Measurements from ENCODE around the gene ELFN1.

Gene ELFN1

GRCh38 chr7:1692515-1693418, 22.7 kb downstream of the ELFN1 start:
- DNase-seq (ENCODE audit: low read depth), result no peak
- H3K4me3 ChIP-seq (ENCODE audit: low read length), result no peak overlapping the region
- no peak for TF ChIP-seq CTCF (conservative IDR thresholded peaks at IDR 0.05; ENCODE audit: low read length)

- H3K4me3 ChIP-seq (ENCODE audit: low read length), result no peak overlapping the region
Measured at GRCh38 chr7:1693419-1693990, 23.4 kb downstream of the ELFN1 start.

GRCh38 chr7:1693991-1694524, 24.0 kb downstream of the ELFN1 start:
- DNase-seq (ENCODE audit: low read depth), result peak; percentile 12
- H3K4me3 ChIP-seq (ENCODE audit: low read length), result no peak overlapping the region
- no peak for TF ChIP-seq CTCF (conservative IDR thresholded peaks at IDR 0.05; ENCODE audit: low read length)

More at GRCh38 chr7:1693419-1693990, 23.4 kb downstream of the ELFN1 start:
- no peak for TF ChIP-seq CTCF (conservative IDR thresholded peaks at IDR 0.05; ENCODE audit: low read length)
- no peak for DNase-seq (ENCODE audit: low read depth)

- no peak for DNase-seq (ENCODE audit: low read depth)
Measured at GRCh38 chr7:1694611-1695511, 24.8 kb downstream of the ELFN1 start.

GRCh38 chr7:1695800-1696454, 25.9 kb downstream of the ELFN1 start:
- DNase-seq (ENCODE audit: low read depth), result no peak
- TF ChIP-seq CTCF (conservative IDR thresholded peaks at IDR 0.05; ENCODE audit: low read length), result no peak

More at GRCh38 chr7:1694611-1695511, 24.8 kb downstream of the ELFN1 start:
- no peak for TF ChIP-seq CTCF (conservative IDR thresholded peaks at IDR 0.05; ENCODE audit: low read length)
- no peak overlapping the region for H3K4me3 ChIP-seq (ENCODE audit: low read length)

GRCh38 chr7:1696671-1697498, 26.8 kb downstream of the ELFN1 start:
- DNase-seq (ENCODE audit: low read depth), result no peak
- TF ChIP-seq CTCF (conservative IDR thresholded peaks at IDR 0.05; ENCODE audit: low read length), result no peak
- H3K4me3 ChIP-seq (ENCODE audit: low read length), result no peak overlapping the region

More at GRCh38 chr7:1695800-1696454, 25.9 kb downstream of the ELFN1 start:
- no peak overlapping the region for H3K4me3 ChIP-seq (ENCODE audit: low read length)

All from AG10803 (cell line).